Endothelial cell of umbilical vein (primary cell): Measurements from ENCODE around the gene TANGO2. TPM values are rescaled to one million over a fixed set of nuclear protein-coding genes. Genes with fewer than 3 reads are reported as not detected.

Experiments used
- BruUV-seq: library from RNA; stranded (reverse); fragments of 400-500 nt; replicated peaks from 2 replicates; lab custom pipeline; 2021; lab: Mats Ljungman, UMichigan
- CTCF ChIA-PET: fragments of 300-600, 350-600 bp; sonication (Branson Sonifier 250); formaldehyde crosslinking; loops from one replicate; lab custom pipeline; 2021; ENCODE audit warnings: antibody characterized with exemption, inconsistent platforms; lab: Charles Lee
- POLR2A ChIA-PET: fragments of 300-600, 350-600 bp; sonication (Branson Sonifier 250); formaldehyde crosslinking; loops from one replicate; lab custom pipeline; 2021; ENCODE audit warnings: antibody characterized with exemption, inconsistent platforms; lab: Charles Lee
- DNase-seq: peaks from one replicate; pipeline ENCODE4 v3.0.0-alpha.2; 2011; ENCODE audit warnings: low read depth, low spot score
- FAIRE-seq: peaks from 2 replicates; lab custom pipeline; 2011; peaks lifted over from hg19 to GRCh38; lab: Jason Lieb, UNC
- H2AFZ ChIP-seq: 2 replicates; pipeline ENCODE4 v1.6.0; 2012; ENCODE audit warnings: low read depth, low read length, control low read depth, inconsistent platforms
- H3K27ac ChIP-seq: 2 replicates; pipeline ENCODE4 v1.5.1; 2011; ENCODE audit warnings: low read depth, mild to moderate bottlenecking, control low read depth, low read length, moderate library complexity; ENCODE audit not compliant: insufficient read depth
- H3K27me3 ChIP-seq, 2 experiments: 2 replicates each; pipeline versions ENCODE4 v1.6.0 to v1.6.1; 2011; ENCODE audit warnings: low read length in 2 of 2, mixed read lengths in 1 of 2; ENCODE audit not compliant: control insufficient read depth in 2 of 2, insufficient read depth in 2 of 2
- H3K36me3 ChIP-seq, 2 experiments: 2 replicates in 1 of 2; 3 replicates in 1 of 2; pipeline ENCODE4 v1.5.1; 2011; ENCODE audit warnings: low read length in 2 of 2, mild to moderate bottlenecking in 1 of 2, moderate library complexity in 1 of 2; ENCODE audit not compliant: control insufficient read depth in 2 of 2, insufficient read depth in 2 of 2; ENCODE audit errors: extremely low read depth in 1 of 2
- H3K4me1 ChIP-seq: 3 replicates; pipeline ENCODE4 v1.5.1; 2011; ENCODE audit warnings: mild to moderate bottlenecking, low read length; ENCODE audit not compliant: control insufficient read depth, insufficient read depth; ENCODE audit errors: extremely low read depth
- H3K4me2 ChIP-seq: 2 replicates; pipeline ENCODE4 v1.6.1; 2011; ENCODE audit warnings: low read length, control low read depth, mixed read lengths; ENCODE audit not compliant: insufficient read depth
- H3K4me3 ChIP-seq, 3 experiments: fragments of 200-600 bp in 1 of 3; sonication (generic), shearing (Covaris generic) in 1 of 3; replicated peaks in 1 of 3; 2 replicates each; pipeline ENCODE4 v1.5.1; 2011 to 2016; ENCODE audit warnings: control low read depth in 3 of 3, low read length in 3 of 3, mild to moderate bottlenecking in 2 of 3, inconsistent platforms in 1 of 3, low read depth in 1 of 3, moderate library complexity in 1 of 3; ENCODE audit not compliant: insufficient read depth in 1 of 3
- H3K79me2 ChIP-seq: 2 replicates; pipeline ENCODE4 v1.6.0; 2012; ENCODE audit warnings: low read length, inconsistent platforms; ENCODE audit not compliant: control insufficient read depth, insufficient read depth
- H3K9ac ChIP-seq: replicated peaks from 2 replicates; pipeline ENCODE3; 2011; ENCODE audit warnings: low read length, control low read depth; ENCODE audit not compliant: insufficient read depth; ENCODE audit errors: extremely low read depth
- H3K9me1 ChIP-seq: replicated peaks from 3 replicates; pipeline ENCODE4 v1.6.0; 2011; ENCODE audit warnings: mild to moderate bottlenecking, low read length; ENCODE audit not compliant: control insufficient read depth, insufficient read depth; ENCODE audit errors: extremely low read depth
- H3K9me3 ChIP-seq: replicated peaks from 2 replicates; pipeline ENCODE4 v1.5.1; 2012; ENCODE audit warnings: low read length, inconsistent platforms; ENCODE audit not compliant: control insufficient read depth, insufficient read depth
- H4K20me1 ChIP-seq: replicated peaks from 2 replicates; pipeline ENCODE3; 2011; ENCODE audit warnings: mild to moderate bottlenecking, low read length; ENCODE audit not compliant: control insufficient read depth, insufficient read depth; ENCODE audit errors: extremely low read depth
- EZH2 ChIP-seq: IDR thresholded peaks from 2 replicates; pipeline ENCODE4 v1.6.1; 2012; ENCODE audit warnings: borderline replicate concordance, low read depth, mild to moderate bottlenecking, moderate library complexity, low read length, inconsistent platforms; ENCODE audit not compliant: severe bottlenecking
- FOS ChIP-seq: IDR thresholded peaks from 2 replicates; pipeline ENCODE4 v1.6.1; 2011; ENCODE audit warnings: mild to moderate bottlenecking, low read length, moderate library complexity, borderline replicate concordance; ENCODE audit not compliant: insufficient read depth
- GATA2 ChIP-seq: IDR thresholded peaks from 2 replicates; pipeline ENCODE4 v1.7.0; 2011; ENCODE audit warnings: low read depth, mild to moderate bottlenecking, moderate library complexity, mixed read lengths, low read length; ENCODE audit not compliant: insufficient read length, insufficient read depth
- JUN ChIP-seq: IDR thresholded peaks from 2 replicates; pipeline ENCODE4 v1.6.1; 2011; ENCODE audit warnings: borderline replicate concordance, low read depth; ENCODE audit not compliant: insufficient read length, insufficient read depth
- MYC ChIP-seq: IDR thresholded peaks from one replicate; pipeline ENCODE4 v1.6.1; 2011; ENCODE audit warnings: mild to moderate bottlenecking, low read depth, low read length
- POLR2A ChIP-seq: IDR thresholded peaks from 2 replicates; pipeline ENCODE4 v1.6.1; 2012; ENCODE audit warnings: low read depth, mild to moderate bottlenecking, control low read depth, low read length
- POLR2AphosphoS5 ChIP-seq: IDR thresholded peaks from 2 replicates; pipeline ENCODE4 v1.6.1; 2012; ENCODE audit warnings: low read depth, mild to moderate bottlenecking, control low read depth, low read length, moderate library complexity; ENCODE audit not compliant: insufficient read depth
- dilution Hi-C: fragments of 300-500 bp; cut with MboI; formaldehyde crosslinking; loops from one replicate; pipeline ENCODE4 v1.15.0; 2019; ENCODE audit warnings: low sequenced_read_pairs; ENCODE audit not compliant: extremely low pct_ligation_motif_present
- intact Hi-C: fragments of 100-400 bp; cut with micrococcal nuclease; formaldehyde crosslinking; loops from one replicate; pipeline ENCODE4 v1.10.0; 2022
- polyA plus RNA-seq, 4 experiments: library from polyadenylated mRNA; depleted of rRNA in 3 of 4; stranded (reverse) in 3 of 4; unstranded in 1 of 4; fragments of >200 nt; gene quantifications; 2 replicates each; pipeline versions ENCODE4 v1.2.1 to v1.2.3, GENCODE V29; 2011 to 2012; ENCODE audit warnings: missing spikeins in 1 of 4
- total RNA-seq: library from RNA; stranded (reverse); gene quantifications from 2 replicates; pipeline ENCODE4 v1.2.3, GENCODE V29; 2021
- TF ChIP-seq, protein P1 (sequence below): IDR thresholded peaks from 2 replicates; pipeline ENCODE4 v1.6.1; 2011; ENCODE audit not compliant: insufficient read depth, insufficient read length
- TF ChIP-seq, protein P2 (sequence below), 2 donors: IDR thresholded peaks; 1 replicate in 1 of 2; 2 replicates in 1 of 2; pipeline ENCODE4 v1.5.1; 2011; ENCODE audit warnings: low read length in 2 of 2, mild to moderate bottlenecking in 2 of 2, moderate library complexity in 2 of 2, control low read depth in 1 of 2, inconsistent platforms in 1 of 2, low read depth in 1 of 2; ENCODE audit not compliant: insufficient read depth in 1 of 2; ENCODE audit errors: extremely low read depth in 1 of 2

Gene TANGO2
- total and polyA plus RNA-seq, 2 donors (not counting 3 experiments of a cell fraction or from before 2014, with no cell fraction given), result 40.0 to 49.3 TPM

DNA sequence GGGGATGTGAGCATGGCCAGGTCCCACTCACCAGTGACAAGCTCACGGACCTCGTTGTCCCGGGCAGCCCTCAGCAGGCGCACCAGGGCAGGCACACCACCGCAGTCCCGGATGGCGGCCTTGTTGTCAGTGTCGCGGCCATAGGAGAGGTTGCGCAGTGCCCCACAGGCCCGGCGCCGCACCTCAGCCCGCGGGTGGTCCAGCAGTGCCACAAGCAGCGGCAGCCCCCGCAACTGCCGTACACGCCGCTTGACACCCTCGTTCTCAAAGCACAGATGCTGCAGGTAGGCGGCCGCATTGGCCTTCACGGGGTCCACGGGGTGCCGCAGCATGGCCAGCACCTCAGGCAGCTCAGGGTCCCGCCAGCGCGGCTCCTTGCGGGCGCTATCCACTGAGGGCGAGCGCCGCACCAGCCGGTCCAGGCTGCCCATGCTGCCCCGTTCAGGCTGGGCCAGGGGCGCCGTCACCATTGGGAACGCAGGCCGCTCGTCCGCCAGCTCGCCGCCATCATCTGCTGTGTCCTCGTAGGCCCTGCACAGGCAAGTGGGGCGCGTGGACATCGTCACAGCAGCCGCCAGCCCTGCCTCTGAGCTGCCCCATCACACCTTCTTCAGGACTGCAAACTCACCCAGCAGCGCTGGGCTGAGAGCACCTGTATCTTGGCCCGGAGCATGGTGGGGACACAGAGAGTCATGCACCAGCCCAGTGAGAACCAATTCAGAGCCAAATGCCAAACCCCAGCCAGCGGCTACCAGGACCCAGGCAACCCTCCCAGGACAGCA lies 41.0 kb upstream of the TANGO2 start:
- no peaks in the 10 kb centered on the region for H3K9me3 ChIP-seq
- TF ChIP-seq FOS (no peak), MYC (no peak), POLR2A (no peak), POLR2AphosphoS5 (no peak), JUN (no peak), GATA2 (no peak), EZH2 (no peak)
- TF ChIP-seq, protein P1, sequence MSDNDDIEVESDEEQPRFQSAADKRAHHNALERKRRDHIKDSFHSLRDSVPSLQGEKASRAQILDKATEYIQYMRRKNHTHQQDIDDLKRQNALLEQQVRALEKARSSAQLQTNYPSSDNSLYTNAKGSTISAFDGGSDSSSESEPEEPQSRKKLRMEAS, result no peak
- TF ChIP-seq, protein P2, sequence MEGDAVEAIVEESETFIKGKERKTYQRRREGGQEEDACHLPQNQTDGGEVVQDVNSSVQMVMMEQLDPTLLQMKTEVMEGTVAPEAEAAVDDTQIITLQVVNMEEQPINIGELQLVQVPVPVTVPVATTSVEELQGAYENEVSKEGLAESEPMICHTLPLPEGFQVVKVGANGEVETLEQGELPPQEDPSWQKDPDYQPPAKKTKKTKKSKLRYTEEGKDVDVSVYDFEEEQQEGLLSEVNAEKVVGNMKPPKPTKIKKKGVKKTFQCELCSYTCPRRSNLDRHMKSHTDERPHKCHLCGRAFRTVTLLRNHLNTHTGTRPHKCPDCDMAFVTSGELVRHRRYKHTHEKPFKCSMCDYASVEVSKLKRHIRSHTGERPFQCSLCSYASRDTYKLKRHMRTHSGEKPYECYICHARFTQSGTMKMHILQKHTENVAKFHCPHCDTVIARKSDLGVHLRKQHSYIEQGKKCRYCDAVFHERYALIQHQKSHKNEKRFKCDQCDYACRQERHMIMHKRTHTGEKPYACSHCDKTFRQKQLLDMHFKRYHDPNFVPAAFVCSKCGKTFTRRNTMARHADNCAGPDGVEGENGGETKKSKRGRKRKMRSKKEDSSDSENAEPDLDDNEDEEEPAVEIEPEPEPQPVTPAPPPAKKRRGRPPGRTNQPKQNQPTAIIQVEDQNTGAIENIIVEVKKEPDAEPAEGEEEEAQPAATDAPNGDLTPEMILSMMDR (IDR thresholded peaks at IDR 0.05; ENCODE audit: extremely low read depth in 1 of 2, insufficient read depth in 1 of 2, low read depth in 1 of 2, low read length in 2 of 2), result no peak
- no peak overlapping the region for H3K9ac ChIP-seq
- FAIRE-seq (no peak), DNase-seq (no peak)
- peaks cover 4% of the 10 kb centered on the region for H3K79me2 ChIP-seq
- peaks cover 29% of the 10 kb centered on the region for H3K4me1 ChIP-seq
- dilution Hi-C loops, result no loop called here
- no peak overlapping the region for H3K27ac ChIP-seq
- H3K4me3 ChIP-seq, result no peak overlapping the region
- ChIA-PET POLR2A (no interaction called here), CTCF (interaction anchor here (4.6 kb wide), 1 partner anchor 33 kb away, joined by 26 read pairs; no protein-coding TSS in a partner anchor)
- H3K4me2 ChIP-seq, result no peak overlapping the region
- no TSS peak for BruUV-seq
- H3K9me1 ChIP-seq, result no peaks in the 10 kb centered on the region
- intact Hi-C loops, result no loop called here
- peaks cover 4 to 45% of the 10 kb centered on the region in 2 experiments for H3K36me3 ChIP-seq
- H3K27me3 ChIP-seq, result no peaks in the 10 kb centered on the region
- no peaks in the 10 kb centered on the region for H4K20me1 ChIP-seq
- H2AFZ ChIP-seq, result no peak overlapping the region
